ENCODE results near the gene MFAP2.

DNA sequence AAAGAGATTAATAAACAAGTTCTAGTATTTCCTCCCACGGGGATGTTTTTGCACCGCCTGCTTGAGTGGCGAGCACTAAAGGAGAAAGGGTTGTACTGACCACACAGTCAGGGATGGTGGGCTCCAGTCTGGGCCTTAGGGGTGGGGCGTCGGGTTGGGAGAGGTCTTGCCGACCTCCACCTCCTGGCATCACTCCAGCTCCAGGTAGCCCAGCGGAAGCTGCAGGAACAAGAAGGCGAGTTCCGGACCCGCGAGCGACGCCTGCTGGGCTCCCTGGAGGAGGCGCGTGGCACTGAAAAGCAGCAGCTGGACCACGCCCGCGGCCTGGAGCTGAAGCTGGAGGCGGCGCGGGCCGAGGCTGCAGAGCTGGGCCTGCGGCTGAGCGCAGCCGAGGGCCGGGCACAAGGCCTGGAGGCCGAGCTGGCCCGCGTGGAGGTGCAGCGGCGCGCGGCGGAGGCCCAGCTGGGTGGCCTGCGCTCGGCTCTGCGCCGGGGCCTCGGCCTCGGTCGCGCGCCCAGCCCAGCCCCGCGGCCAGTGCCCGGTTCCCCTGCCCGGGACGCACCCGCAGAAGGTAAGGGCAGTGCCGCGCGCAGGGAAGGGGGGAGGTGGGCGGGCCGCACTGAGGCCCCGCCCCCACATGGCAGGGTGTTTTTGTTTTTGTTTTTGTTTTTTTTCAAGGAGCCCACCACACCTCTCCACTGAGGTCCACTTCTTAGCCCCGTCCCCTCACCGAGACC, 19.7 kb downstream of the MFAP2 start:
- TF ChIP-seq, protein P1, sequence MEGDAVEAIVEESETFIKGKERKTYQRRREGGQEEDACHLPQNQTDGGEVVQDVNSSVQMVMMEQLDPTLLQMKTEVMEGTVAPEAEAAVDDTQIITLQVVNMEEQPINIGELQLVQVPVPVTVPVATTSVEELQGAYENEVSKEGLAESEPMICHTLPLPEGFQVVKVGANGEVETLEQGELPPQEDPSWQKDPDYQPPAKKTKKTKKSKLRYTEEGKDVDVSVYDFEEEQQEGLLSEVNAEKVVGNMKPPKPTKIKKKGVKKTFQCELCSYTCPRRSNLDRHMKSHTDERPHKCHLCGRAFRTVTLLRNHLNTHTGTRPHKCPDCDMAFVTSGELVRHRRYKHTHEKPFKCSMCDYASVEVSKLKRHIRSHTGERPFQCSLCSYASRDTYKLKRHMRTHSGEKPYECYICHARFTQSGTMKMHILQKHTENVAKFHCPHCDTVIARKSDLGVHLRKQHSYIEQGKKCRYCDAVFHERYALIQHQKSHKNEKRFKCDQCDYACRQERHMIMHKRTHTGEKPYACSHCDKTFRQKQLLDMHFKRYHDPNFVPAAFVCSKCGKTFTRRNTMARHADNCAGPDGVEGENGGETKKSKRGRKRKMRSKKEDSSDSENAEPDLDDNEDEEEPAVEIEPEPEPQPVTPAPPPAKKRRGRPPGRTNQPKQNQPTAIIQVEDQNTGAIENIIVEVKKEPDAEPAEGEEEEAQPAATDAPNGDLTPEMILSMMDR (IDR thresholded peaks at IDR 0.05): peak in 4 of 6 experiments; percentile 28 to 65 (median 36)
- TF ChIP-seq POLR2A (IDR thresholded peaks at IDR 0.05): no peak
